Stimulated activated CD4-positive, alpha-beta T cell treated with anti-CD3 and anti-CD28 coated beads, Interleukin-4, amount 100 ng/mL, for 4 hours (primary cell): Measurements from ENCODE around the gene ECSIT.
"Not testable (repeated sequence)": the region's sequence is repeated elsewhere in the genome, so short reads cannot be mapped to it uniquely, and the experiment has no call there.

Source experiments
- DNase-seq, 2 experiments: peaks; one replicate each; pipeline ENCODE4 v3.0.0-alpha.2; 2020

The ECSIT gene

GRCh38 chr19:11528551-11529341 lies at the start of gene ECSIT:
TSS of gene ECSIT (minus strand) at chr19:11529134. CDS start at chr19:11519170, 9,964 bp downstream.
- peak; percentile 88 to 91 for DNase-seq

GRCh38 chr19:11577451-11578257 lies 48.7 kb upstream of the ECSIT start, which contains the start of gene ACP5:
TSS of gene ACP5 (minus strand) at chr19:11577645. CDS start at chr19:11577317, 328 bp downstream.
- DNase-seq: no peak

GRCh38 chr19:11576227-11576626 lies 47.3 kb upstream of the ECSIT start:
- no peak for DNase-seq

GRCh38 chr19:11574689-11575088 lies 45.8 kb upstream of the ECSIT start:
- no peak for DNase-seq

- not testable (repeated sequence) for DNase-seq
These were observed 44.8 kb upstream of the ECSIT start for GRCh38 chr19:11573763-11574162.

- DNase-seq: not testable (repeated sequence)
These were observed 44.4 kb upstream of the ECSIT start for GRCh38 chr19:11573354-11573753.

GRCh38 chr19:11570039-11570462 lies 41.1 kb upstream of the ECSIT start:
- no peak for DNase-seq

GRCh38 chr19:11566164-11566563 lies 37.2 kb upstream of the ECSIT start:
- DNase-seq: no peak

- not testable (repeated sequence) for DNase-seq
These were observed 36.7 kb upstream of the ECSIT start for GRCh38 chr19:11565649-11565980.

GRCh38 chr19:11564082-11564807 lies 35.3 kb upstream of the ECSIT start:
- not testable (repeated sequence) for DNase-seq

- no peak for DNase-seq
These were observed 34.6 kb upstream of the ECSIT start for GRCh38 chr19:11563532-11563931.

GRCh38 chr19:11560404-11561051 lies 31.6 kb upstream of the ECSIT start:
- DNase-seq: peak in 1 of 2 experiments; percentile 57

- peak; percentile 95 to 98 for DNase-seq
These were observed 30.2 kb upstream of the ECSIT start, which contains the start of gene ELOF1 for GRCh38 chr19:11558881-11559828. TSS of gene ELOF1 (minus strand) at chr19:11559230. CDS start at chr19:11554347, 4,883 bp downstream.

- no peak for DNase-seq
These were observed 27.9 kb upstream of the ECSIT start for GRCh38 chr19:11556634-11557420.

- no peak for DNase-seq
These were observed 26.3 kb upstream of the ECSIT start for GRCh38 chr19:11555246-11555645.

GRCh38 chr19:11554160-11554559 lies 25.2 kb upstream of the ECSIT start:
- DNase-seq: no peak

- DNase-seq: no peak
These were observed 23.9 kb upstream of the ECSIT start for GRCh38 chr19:11552666-11553372.

- no peak for DNase-seq
These were observed 22.8 kb upstream of the ECSIT start for GRCh38 chr19:11551603-11552235.

- no peak for DNase-seq
These were observed 21.3 kb upstream of the ECSIT start for GRCh38 chr19:11550265-11550664.
